HG03439 (cell line): Measurements from ENCODE around the gene HIC2.
A peak's percentile ranks its signal among the peaks of the same experiment; 100 is the strongest.
"Not testable (repeated sequence)": the region's sequence is repeated elsewhere in the genome, so short reads cannot be mapped to it uniquely, and the experiment has no call there.

Experiments
- ATAC-seq: cut with Tn5 transposase; IDR thresholded peaks from one replicate; pipeline ENCODE4 v1.9.1; 2021; ENCODE audit warnings: mild to moderate bottlenecking, moderate library complexity; ENCODE audit not compliant: unreplicated experiment

HIC2 gene

DNA sequence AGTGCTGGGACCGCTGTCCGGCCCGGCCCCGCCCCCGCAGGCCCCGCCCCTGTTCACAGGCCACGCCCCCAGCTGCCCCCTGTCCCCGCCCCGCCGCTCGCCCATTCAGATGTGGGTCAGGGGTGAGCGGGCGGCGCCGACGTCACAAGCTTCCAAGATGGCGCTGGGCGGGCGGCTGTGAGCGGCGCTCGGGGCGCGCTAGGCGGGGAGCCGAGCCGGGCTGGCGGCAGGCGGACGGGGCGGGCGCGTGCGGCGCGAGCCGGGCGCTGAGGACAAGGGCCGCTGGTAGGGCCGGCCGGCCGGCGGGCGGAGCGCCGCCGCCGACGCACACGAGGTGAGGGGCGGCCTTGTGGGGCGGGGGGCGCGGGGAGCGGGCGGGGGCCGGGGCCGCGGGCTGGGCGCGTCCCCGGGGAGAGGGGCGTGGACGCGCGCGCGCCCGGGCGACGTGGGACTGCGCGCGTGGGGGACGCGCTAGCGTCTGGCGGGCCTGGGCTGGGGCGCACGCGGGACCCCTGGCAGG lies at the start of gene HIC2:
Gene HIC2 (plus strand): TSS at position 145 of the 520 bp plus-strand sequence. CDS start 25,461 bp downstream, outside the sequence.
- peak; percentile 49 for ATAC-seq

DNA sequence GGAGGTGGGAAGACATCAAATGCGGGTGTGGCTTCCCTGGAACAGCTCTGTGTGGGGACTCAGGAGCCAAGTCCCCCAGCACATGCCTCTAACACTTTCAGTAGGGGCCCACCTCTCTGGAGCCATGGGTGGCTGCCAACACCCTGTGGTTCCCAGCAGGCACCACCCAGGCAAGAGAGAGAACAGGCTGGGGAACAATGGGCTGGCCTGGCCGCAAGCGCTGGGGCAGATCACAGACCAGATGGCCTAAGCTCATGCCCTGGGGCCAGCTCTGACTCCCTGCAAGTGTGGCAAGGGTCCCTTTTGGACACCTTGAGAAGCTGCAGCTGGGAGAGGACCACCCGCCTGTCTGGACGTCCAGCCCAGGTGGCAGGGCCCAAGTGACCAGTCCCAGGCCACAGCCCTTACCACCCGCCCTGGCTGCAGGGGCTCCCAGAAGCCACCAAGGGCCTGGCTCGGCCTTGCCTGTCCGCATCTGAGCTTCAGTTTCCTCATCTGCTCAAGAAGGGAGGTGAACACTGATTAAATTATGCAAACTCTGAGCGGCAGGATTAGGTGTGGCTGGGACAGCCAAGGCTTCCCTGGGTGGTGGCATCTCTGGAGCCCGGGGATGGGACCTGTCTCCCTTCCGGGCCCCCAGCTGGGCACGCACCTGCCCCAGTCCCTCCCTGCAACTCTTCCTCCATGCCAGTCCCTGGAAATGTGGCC lies 48.4 kb upstream of the HIC2 start:
- ATAC-seq: not testable (repeated sequence)

- ATAC-seq: not testable (repeated sequence)
These were observed 41.3 kb upstream of the HIC2 start for GRCh38 chr22:21375880-21376279.

GRCh38 chr22:21383701-21384467 lies 33.3 kb upstream of the HIC2 start, which contains the start of gene RIMBP3B:
Gene RIMBP3B (plus strand): TSS chr22:21383751. CDS start chr22:21383859, 108 bp downstream.
- ATAC-seq: peak; percentile 56

GRCh38 chr22:21384468-21385357 lies 32.5 kb upstream of the HIC2 start:
- peak; percentile 28 for ATAC-seq

DNA sequence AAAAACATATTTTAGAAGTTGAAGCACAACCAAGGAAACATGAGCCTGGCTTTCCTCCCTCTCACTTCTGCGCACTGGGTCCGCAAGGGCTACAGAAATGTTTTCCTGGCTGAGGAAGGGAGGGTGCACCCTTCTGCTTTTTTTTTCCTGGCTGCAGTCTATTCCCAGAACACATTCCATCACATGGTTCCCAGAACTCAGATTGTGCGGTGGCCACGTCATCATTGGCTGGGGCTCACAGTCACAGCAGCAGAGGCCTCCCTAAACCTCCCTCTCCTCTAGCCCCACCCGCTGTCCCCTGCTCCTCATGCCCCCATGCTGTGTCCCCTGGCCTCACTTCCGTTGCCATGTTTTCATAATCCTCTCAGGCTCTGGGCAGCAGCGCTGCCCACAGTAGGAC lies 27.7 kb upstream of the HIC2 start:
- not testable (repeated sequence) for ATAC-seq

- ATAC-seq: not testable (repeated sequence)
These were observed 27.2 kb upstream of the HIC2 start for GRCh38 chr22:21390013-21390412.

- not testable (repeated sequence) for ATAC-seq
These were observed 22.6 kb upstream of the HIC2 start for GRCh38 chr22:21394613-21395012.

DNA sequence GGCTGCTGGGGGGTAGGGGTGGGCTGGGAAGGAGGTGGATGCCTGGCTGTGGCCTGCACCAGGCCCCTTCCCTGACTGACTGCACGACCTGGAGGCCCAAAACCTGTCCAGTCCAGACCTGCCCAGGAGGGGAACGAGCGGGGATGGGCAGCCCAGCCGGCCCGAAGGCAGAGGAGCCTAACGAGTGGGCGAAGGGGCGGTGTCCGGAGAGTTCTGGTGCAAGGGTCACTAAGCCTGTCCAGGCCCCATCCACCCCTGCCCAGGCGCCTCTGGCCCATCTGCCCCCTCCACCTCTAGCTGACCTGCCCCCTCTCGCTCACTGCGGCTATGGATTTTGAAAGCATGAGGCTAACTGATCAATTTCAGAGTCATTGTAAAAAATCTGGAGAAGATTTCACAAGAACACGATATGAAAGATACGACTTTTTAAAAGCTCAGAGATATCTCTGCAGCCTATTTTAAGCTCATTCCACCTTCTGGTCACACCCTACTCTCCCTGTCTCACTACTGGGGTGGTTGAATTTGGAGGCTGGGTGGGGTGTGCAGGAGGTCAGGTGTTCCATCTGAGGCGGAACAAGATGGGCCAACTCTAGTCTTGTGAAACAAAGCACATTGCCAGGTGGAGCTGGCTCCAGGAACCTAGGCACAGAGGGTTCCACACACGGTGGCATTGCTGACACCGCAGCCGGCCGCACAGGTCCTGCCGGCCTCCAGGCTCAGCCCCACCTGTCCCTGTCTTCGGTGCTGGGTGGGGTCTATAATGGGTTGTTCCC lies 15.8 kb upstream of the HIC2 start:
- ATAC-seq: not testable (repeated sequence)

DNA sequence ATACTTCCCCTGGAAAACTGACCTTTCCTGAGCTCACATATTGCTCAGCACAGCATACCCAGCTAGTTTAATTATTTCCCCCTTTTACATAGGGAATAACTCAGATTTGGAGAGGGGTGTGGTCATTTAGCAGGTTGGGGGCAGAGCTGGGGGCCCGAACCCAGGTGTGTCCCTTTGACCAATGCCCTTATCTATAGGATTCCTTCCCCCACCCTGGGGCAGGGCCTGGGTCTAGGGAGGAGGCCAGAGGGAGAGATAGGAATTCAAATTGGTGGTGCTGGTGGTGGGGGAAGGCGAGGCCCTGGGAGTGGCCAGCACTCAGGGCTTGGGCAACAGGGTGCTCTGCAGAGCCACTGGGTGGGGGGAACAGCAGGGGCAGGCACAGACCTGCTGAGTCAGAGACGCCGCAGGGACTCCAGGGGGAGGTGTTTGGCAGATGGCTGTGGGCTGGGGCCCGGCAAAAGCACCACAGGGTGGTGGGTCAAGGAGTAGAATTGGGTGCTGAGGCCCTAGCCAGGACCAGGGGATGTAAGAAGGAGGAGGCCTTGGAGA lies 14.3 kb upstream of the HIC2 start:
- not testable (repeated sequence) for ATAC-seq

GRCh38 chr22:21407139-21407538 lies 10.0 kb upstream of the HIC2 start:
- not testable (repeated sequence) for ATAC-seq

GRCh38 chr22:21407792-21408191 lies 9.4 kb upstream of the HIC2 start:
- ATAC-seq: not testable (repeated sequence)

- ATAC-seq: not testable (repeated sequence)
These were observed 796 bp upstream of the HIC2 start for GRCh38 chr22:21416375-21416774.

GRCh38 chr22:21417853-21418252 lies 682 bp downstream of the HIC2 start:
- ATAC-seq: peak; percentile 16

- ATAC-seq: not testable (repeated sequence)
These were observed 1.9 kb downstream of the HIC2 start for GRCh38 chr22:21418974-21419638.

DNA sequence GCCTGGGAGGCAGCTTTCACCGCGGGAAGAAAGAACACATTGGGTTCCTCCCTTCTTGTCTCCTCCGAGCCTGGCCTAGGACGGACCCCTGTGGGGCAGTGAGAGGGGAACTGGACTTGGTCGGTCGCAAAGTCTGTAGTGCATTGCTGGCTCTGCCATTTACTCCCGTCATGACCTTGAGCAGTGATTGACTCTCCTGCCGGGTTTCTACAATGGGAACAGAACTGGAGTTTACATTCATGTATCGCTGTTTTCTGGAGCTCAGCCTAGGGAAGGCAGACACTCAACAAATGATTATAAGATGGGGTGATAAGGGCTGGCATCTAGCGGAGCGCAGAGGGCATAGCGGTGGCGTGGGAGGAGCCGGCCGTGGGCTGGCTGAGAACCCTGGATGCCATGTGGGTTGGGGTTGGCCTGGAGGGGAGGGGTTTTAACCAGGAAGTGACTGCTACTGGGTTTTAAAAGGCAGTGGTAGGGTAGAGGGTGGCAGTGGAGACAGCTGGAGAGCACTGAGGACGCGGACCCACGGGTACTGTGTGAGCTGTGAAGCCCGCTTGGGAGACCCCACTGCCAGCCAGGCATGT lies 3.1 kb downstream of the HIC2 start:
- not testable (repeated sequence) for ATAC-seq

DNA sequence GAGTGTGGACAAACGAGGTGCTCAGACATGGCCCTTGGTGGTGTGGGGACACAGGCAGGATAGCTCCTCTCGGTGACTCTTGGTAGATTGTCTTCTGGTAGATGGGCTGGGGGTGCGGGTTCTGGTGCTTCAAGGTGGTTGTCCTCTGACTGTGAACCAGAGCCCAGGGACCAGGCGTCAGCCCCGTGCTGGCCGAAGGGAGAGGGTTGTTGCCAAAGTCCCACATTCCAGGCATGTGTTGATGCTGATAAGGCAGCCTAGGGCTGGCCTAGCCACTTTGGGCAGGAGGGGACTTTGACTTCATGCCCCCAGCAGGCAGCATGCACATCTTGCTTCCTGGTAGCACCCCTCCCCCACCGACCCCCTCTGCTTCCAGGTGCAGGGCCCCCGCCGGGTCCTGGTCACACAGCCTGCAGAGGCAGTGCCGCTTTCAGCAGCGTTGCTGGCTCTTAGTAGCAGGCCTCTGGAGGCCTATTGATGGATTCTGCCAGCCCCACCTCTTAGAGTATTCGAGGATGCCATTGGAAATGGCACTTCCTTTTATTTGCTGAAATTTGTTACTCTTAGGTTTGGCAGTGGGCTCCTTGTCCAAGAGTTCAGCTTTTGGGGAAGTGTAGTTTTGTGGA lies 7.0 kb downstream of the HIC2 start:
- not testable (repeated sequence) for ATAC-seq
